HG02678 (cell line): ENCODE measurements around the gene POLN.

Source experiments
- ATAC-seq: cut with Tn5 transposase; IDR thresholded peaks from one replicate; pipeline ENCODE4 v1.9.1; 2021; ENCODE audit warnings: mild to moderate bottlenecking, moderate library complexity; ENCODE audit not compliant: unreplicated experiment

POLN gene

DNA sequence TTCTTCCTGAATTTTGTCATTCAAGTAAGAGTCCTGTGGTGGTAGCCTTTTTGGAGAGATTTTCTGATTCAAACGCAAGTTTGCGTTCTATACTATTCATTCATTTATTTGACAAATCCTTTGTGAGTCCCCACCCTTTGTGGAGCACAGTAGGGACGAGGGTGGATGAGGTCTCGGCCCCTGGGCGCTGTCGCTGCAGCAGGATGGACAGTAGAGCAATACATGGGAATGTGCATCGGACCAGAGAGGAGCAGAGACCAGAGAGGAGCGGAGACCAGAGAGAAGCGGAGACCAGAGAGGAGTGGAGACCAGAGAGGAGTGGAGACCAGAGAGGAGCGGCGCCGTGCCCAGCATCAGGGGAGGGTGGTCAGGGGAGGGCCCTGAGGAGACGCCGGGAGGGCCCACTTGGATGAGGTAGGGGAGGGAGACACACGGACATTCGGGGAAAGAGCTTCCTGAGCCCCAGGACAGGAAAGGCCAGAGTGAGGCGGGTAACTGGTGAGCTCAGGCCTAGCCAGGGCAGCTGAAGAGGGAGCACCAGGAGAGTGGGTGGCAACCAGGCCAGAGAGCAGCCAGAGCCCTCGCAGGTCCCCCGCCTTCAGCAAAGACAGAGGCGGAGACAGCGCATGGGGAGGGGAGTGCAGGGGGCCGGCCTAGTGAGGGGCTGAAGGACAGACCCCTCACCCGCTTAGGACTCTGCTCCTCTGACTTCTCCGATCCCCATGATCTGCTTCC is 115.4 kb downstream of the POLN start:
- no peak for ATAC-seq

DNA sequence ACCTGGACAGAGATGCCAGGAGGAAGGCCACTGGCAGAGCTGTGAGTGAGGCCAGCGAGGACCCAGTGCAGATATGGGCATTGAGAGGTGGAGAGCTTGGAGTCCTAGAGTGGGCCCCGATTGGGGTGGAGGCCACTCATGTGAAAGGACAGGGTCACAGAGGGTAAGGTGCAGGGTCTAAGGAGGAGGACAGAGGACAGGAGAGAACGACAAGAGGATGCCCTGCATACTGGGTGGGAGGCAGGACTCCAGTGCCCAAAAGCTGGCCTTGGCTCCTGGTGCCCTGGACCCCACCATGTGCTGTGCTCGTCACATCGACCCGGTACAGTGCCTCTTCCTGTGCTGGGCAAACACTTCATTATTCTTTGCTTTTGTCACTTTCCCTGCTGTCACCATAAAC is 116.1 kb downstream of the POLN start:
- ATAC-seq, result no peak

DNA sequence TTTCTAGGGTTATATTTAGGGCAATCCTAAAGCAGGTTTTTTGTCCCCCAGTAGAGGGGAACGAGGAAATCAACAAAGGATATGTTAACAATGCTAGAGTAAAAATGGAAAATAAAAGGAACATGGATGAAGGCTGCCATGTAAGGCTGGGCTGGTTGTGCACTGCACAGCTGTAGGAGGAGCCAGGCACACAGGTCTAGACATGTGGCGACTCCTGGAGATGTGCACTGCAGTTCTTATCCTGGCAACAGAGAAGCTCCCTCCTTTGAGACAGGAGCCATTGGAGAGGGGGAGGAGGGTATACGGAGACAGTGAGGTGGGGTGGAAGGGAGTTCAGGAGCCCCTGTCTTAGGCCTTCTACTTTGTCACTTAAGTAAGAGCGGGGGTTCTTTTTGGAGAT is 116.9 kb downstream of the POLN start:
- no peak for ATAC-seq

DNA sequence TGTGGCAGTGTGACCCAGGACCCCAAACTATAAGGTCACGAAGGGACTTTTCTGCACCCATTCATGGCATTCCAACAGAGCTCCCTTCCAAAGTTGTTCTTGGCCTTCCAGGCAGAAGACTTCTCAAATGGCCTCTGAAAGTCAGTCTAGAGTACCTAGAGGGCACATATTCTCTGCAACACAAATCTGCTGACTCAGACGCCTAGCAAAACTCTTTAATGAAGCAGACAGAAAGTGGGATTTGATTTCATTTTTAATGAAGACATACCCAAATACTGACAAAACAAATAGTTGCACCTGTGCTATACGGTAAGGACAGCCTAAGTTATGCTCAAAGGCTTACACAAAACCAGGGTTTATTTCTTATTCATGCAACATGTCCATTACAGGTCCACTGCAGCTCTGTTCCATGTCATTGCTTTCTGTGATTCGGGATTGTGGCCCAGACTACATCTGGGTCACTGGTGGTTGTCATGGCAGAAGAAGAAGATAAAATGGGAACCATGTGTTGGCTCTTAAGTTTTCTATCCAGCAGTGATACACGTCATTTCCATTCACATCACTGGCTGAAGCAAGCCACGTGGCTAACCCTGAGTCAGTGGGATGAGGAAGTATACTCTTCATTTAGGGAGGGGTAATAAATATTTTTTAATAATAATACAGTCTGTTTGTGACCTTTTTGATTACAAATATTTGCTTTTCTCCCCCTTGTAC is 125.1 kb downstream of the POLN start:
- ATAC-seq, result no peak

DNA sequence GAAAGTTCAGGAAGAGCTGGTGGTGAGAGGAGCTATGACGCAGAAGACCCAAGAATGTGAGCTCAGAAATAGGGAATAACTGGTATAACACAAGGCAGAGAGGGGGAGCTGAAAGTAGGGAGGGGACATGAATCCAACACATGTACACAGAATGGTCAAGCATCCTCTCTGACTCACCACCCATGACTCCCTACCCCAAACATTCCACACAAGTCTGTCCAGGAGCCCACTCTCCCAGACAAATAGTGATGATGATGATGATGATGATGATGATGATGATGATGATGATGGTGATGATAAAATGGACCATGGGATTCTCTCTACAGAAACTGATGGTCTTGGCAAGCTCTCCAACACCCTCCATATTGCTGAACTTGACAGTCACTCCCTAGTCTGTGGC is 136.4 kb downstream of the POLN start:
- no peak for ATAC-seq

DNA sequence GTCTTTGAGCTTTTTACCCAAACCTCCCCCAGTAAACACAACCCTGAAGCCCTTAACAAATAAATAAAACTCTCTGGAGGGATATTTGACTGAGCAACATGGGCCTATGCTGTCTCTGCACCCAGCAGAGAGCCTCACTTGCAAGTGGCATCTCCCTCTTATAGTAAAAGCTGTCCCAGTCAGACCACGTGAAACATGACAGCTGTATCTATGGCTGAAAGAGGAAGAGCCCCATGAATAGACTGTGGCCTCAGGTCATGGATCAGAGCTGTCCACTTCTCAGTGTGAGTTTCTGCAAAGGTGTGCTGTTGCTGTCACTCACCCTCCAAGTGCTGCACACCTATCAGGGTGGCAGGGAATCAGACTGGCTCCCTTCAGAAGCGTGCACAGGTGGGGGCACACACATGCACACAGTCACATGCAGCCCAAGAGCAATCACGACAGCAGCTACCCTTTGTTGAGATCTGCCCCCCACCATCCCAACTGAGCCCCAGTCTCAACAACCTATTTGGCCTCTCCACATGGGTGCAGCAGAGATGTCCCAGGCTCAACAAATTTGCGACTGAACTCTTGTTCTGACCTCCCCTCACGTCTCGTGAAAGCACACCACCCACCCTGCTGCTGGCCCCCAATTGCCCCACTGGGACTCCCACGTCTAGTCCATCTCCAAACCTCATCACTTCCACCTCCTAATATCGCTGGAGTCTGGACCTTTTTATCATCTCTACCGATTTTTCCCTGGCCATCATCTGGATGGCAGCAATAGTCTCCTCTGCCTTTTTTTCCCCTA is 137.2 kb downstream of the POLN start:
- no peak for ATAC-seq

DNA sequence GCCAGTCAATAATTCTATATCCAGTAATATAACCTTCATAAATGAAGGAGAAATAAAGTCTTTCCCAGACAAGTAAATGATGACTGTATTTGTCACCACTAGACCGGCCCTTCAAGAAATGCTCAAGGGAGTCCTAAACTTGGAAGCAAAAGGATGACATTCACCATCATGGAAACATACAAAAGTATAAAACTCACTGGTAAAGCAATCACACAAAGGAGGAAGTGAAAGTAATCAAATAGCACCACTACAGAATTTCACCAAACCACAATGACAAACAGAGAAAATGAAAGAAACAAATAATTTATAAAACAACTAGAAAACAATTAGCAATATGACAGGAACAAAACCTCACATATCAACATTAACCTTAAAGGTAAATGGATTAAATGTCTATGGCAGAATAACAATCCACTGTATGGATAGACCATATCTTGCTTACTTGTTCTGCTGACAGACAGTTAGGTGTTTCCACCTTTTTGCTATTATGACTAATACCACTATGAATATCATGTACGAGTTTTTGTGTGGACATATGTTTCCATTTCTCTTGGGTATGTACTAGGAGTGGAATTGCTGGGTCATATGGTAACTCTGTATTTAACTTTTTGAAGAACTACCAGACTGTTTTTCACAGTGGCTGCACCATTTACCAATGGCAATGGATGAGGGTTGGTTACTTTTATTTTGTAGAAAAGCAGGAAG is 137.9 kb downstream of the POLN start:
- ATAC-seq, result no peak

DNA sequence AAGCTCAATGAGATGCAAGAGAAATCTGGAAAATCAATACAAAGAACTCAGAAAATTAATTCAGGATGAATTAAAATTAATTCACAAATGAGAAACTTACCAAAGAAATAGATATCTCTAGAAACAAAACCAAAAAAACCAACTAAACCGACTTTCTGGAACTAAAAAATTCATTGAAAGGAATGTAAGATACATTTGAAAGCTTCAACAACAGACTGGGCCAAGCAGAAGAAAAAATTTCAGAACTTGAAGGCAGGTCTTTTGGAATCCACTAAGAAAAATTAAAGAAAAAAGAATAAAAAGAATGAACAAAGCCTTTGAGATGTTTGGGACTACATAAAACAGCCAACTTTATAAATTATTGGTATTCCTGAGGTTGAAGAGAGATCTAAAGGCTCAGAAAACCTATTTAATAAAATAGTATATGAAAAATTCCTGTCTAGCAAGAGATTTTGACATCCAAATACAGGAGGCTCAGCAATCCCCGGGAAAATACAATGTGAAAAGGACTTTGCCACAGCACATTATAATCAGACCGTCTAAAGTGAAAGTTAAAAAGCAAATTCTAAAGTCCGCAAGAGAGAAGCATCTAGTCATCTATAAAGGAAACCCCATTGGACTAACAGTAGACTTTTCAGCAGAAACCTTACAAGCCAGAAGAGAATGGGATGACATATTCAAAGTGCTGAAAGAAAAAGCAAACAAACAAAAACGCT is 138.6 kb downstream of the POLN start:
- ATAC-seq, result no peak

DNA sequence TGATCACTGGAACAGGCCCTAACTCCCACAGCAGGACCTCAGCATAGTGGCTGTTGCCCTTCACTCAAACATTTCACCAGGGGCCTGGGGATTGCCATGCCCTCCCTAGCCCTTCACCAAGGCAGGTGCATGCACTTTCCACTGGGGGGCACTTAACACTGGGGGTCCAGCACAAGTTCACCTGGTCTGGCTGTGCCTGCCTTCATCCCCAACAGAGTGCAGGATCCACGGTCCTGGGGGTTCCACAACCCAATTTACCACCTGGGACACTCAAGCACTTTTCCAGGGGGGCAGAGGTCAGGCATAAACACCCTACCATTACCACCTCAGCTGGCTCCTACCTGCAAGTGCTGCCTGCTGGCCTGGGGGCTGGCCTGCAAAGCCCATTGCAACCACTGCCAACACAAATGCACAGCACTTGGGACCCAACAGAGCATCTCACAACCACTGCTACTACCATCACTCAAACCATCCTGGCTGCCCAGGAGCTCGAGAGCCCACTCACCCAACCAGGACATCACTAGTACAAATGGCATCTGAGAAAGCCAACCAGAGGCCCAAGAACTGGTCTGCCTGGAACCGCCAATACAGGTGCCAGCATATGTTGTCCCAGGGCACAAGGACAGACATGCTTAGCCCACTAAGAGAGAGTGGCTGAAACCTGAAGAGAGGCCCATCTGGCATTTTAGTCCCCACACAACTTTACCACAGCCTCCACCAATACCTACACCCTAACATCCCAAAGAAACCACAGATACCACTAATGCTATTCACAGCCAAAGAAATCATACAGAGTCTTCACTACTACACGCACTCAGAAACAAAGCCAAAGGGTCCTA is 139.7 kb downstream of the POLN start:
- no peak for ATAC-seq

DNA sequence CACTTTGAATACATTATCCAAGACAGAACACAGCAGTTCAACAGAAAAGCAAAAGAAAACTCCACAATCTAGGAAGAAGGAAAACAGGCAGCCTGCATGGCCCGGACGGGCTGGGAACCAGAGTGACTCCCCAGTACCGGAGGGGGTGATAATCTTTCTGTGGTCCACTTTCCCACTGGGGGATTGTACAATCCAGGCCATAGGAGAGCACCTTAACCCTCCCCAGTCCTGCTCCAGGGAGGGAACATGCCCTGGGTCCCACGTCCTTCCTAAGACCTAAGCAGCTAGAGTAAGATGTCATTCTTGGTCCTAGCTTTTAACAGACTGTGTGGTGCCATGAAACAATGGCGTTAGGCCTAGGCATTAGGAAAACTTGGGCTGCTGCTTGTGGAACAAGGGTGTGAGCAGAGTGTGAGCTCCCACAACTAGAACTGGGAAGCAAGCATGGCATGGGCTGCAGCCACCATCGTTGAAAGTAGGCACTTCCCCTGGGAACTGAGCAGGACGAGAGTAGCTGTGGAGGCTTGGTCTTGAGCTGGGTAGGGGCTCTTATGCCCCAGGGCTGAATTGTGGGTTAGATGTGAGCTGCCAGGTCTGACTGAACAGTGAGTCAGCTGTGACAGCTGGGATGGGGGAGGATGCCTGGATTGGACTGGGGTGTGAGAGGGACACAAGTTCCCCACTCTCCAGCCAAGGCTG is 140.4 kb downstream of the POLN start:
- ATAC-seq, result no peak

DNA sequence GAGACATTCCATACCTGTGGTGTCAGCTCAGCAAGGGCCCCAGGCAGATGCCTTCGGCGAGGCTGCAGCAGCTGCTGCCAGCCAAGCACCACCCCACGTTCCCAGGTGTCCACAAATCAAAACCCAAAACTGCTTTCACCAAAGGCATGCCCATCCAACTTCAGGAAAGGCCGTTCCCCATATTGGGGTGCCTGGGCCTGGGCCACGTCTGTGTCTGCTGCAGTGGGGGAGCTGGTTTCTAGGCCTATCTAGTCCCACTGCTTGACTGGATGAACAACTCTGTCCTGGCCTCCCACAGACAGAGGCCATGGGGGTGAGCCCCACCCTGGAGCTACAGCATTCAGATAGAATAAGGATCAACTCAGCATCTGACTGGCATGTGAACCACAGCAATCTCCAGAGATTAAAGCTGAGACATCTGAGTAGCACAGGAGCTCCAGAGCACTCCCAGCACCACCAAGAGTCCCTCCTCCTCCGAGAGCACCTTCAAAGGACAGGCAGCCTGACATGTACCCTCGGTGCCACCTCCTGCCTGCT is 145.8 kb downstream of the POLN start:
- ATAC-seq, result no peak

DNA sequence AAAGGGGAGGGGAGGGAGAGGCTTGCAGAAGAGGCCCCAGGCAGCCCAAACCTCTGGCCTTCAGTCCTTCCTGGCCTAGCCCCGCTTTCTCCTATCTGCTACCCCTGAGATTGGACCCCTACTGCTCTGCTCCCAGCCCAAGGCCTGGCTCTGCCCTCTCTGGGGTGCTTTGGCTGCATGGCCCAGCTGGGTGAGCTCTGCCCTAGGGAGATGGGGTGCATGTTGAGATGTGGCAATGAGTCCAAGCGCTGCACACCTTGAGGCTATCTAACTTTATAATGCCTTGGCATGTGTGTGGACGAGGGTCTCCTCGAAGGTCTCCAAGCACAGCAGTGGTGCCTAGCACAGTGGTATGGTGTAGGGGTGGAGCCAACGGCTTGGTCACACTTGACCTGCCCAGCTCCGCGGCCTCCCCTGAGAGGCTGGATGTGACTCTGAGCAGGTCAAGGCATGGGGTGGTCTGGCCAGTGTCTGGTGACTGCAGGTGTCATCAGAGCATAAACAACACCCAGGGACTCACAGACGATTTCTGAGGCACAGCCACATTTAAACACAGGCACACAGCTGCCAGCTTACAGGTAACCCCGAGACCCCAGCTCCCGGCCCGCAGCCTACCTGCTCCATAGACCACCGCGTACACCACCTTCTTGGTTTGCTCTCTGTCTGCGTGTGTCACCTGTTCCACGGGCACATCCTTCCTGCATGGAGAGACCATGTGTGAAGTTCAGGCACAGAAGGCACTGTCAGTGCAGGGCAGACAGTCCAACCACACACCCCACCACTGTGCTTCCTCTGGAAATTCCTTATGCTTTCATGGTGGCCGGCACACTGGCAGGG is 146.5 kb downstream of the POLN start:
- ATAC-seq, result no peak

DNA sequence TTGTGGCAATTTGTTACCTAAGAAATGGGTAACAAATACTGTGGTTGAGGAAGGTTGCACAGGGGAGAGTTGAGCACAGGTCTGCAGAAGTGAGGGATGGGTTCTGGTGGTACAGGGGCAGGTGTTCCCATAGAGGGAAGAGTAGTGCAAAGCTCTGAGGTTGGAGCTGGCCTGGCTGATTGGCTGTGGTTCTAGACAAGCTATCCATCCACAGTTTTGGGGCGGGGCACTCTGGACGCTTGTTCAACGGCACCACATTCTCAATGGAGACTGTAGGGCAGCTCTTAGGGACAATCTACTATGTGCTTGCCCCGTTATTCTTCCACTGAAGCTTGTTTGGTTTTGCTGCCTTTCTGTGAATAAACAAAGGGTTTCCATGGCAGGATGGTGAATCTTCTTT is 147.4 kb downstream of the POLN start:
- no peak for ATAC-seq

DNA sequence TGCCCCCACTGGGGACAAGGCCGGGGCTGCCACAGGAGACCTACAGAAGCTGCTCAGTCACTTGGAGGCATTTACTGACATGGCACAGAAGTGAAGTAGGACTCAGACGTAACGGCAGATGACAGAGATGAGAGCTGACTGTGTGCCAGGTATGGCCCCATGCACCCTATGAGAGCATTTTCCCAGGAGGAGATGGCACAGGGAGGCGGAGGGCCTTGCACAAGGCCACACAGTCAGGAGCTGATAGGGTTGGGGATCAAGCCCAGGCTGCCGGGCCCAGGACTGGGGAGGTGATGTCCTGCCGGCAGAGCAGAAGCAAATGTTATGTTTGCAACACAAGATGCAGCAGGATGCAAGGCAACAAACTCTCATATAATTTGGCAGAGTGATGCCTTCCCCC is 148.7 kb downstream of the POLN start:
- ATAC-seq, result no peak

DNA sequence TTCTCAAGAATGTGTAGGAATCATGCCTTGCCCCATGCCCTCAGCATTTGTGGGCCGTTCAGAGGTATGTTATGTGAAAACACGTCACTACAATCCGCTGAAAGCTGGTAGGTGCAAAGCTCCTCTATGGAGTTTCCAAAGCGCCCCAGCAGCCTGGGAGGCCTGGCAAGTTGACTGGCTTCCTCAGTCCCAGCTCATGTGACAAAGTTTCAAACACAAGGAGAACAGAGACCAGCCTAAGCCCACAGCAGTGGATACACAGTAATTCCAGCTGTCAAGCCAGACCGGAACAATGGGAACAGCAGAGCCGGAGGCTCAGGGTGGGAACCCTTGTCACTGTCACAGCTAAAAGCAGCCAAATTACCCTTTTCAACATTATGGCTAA is 149.3 kb downstream of the POLN start:
- no peak for ATAC-seq

DNA sequence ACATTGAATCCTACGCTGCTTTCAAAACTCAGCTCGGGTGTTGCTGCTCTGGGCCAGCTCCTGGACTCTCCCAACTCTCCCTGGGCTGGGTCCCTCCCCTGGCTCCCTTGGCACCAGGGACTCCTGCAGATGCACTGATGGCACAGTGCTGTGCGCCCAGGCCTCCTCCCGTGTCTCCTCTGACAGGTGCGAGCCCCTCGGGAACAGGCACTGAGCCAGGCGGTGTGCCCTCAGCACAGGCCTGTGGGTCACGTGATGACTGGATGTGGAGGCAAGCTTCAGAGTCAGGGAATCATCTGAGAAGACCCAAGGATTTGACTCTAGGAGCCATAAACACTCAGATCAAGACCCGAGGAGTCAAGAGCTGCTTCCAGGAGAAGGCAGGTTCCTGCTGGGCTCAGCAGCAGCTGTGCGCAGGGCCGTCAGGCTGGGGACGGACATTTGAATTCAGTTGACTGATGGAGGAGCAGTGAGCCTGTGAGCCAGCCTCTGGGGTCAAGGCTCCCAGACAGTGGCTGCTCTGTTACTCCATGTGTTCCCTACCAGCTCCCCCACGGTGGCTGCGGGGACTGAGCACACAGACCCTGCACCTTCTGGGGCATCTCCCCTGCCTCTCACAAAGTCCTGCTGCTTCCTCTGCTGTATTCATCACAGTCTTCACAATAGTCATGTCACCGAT is 149.8 kb downstream of the POLN start:
- no peak for ATAC-seq

DNA sequence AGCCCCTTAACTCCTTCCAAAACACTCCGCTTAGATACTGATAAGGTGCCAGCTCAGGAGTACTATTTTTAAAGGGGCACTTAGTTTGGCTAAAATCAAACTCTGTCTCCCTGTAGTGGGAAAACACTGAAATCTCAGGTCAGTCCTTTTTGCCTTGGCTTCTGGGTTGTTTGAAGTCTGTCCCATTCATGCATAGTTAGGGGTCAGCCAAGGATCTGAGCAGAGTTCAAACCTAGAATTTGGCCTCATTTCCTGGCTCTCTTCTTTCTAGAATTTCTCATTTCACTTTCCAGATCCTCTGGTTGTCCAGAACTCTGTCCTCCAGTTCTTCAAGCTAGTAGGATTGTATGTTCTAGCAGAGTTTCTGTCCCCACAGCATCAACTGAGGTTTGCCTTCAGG is 151.3 kb downstream of the POLN start:
- no peak for ATAC-seq
